Naive thymus-derived CD8-positive, alpha-beta T cell (primary cell): ENCODE measurements around the gene TKT. TPM values are rescaled to one million over a fixed set of nuclear protein-coding genes. Genes with fewer than 3 reads are reported as not detected.

ENCODE experiments used
- ATAC-seq, 2 donors: fragments of 150-1000 bp; cut with Tn5 transposase in 1 of 2; sonication (Bioruptor Pico), chemical (Tn5 transposase) in 1 of 2; 1 replicate in 1 of 2; 2 replicates in 1 of 2; pipeline ENCODE4 v1.10.0; 2021; ENCODE audit warnings: mild to moderate bottlenecking in 2 of 2, moderate library complexity in 2 of 2
- POLR2A ChIA-PET: fragments of 350-600 bp; sonication (Branson Sonifier 250); formaldehyde crosslinking; loops from one replicate; lab custom pipeline; 2021; ENCODE audit warnings: antibody characterized with exemption; lab: Charles Lee
- DNase-seq, 10 donors: peaks; one replicate each; pipeline versions ENCODE4 v3.0.0 to v3.0.0-alpha.2; 2020 to 2022
- H3K27ac Mint-ChIP-seq, 10 donors: one replicate each; pipeline ENCODE4 v1.8.0; 2020 to 2022; ENCODE audit warnings: mild to moderate bottlenecking in 10 of 10, mixed read lengths in 10 of 10, moderate library complexity in 4 of 10, inconsistent platforms in 1 of 10
- H3K27me3 Mint-ChIP-seq, 5 donors: one replicate each; pipeline ENCODE4 v1.8.0; 2021 to 2022; ENCODE audit warnings: mixed read lengths in 5 of 5
- H3K36me3 Mint-ChIP-seq, 3 donors: one replicate each; pipeline ENCODE4 v1.8.0; 2020 to 2022; ENCODE audit warnings: mixed read lengths in 3 of 3, mild to moderate bottlenecking in 2 of 3, inconsistent platforms in 1 of 3
- H3K4me1 Mint-ChIP-seq, 4 donors: one replicate each; pipeline ENCODE4 v1.8.0; 2021 to 2022; ENCODE audit warnings: mixed read lengths in 4 of 4
- H3K4me3 Mint-ChIP-seq, 10 donors: one replicate each; pipeline ENCODE4 v1.8.0; 2020 to 2022; ENCODE audit warnings: mild to moderate bottlenecking in 10 of 10, mixed read lengths in 10 of 10, moderate library complexity in 6 of 10, inconsistent platforms in 1 of 10
- H3K9me3 Mint-ChIP-seq, 9 donors: one replicate each; pipeline ENCODE4 v1.8.0; 2020 to 2022; ENCODE audit warnings: mixed read lengths in 9 of 9, mild to moderate bottlenecking in 3 of 9, inconsistent platforms in 1 of 9, moderate library complexity in 1 of 9
- polyA plus RNA-seq, 3 donors: library from polyadenylated mRNA; unstranded; fragments of 300-500 nt; fragmentation: Illumina TruSeq; gene quantifications; one replicate each; pipeline ENCODE4 v1.2.3, GENCODE V29; 2021
- total RNA-seq, 8 experiments: library from RNA in 2 of 8; stranded (reverse) in 2 of 8; gene quantifications; one replicate each; pipeline ENCODE4 v1.2.3 and lab custom pipeline; 2021 to 2026

The TKT gene
- total and polyA plus RNA-seq, 5 experiments from 2014 or later: 51.1 to 97.0 (median 73.1) TPM

- POLR2A ChIA-PET: no interaction called here
Observed at GRCh38 chr3:53189276-53189675, 66.5 kb downstream of the TKT start.

GRCh38 chr3:53188720-53189119, 67.1 kb downstream of the TKT start:
- POLR2A ChIA-PET: no interaction called here
- Mint-ChIP-seq H3K4me3 (no peak overlapping the region), H3K27me3 (no peaks in the 10 kb centered on the region), H3K9me3 (no peaks in the 10 kb centered on the region), H3K36me3 (peaks cover 4 to 60% (median 13%) of the 10 kb centered on the region in 3 donors), H3K27ac (no peak overlapping the region), H3K4me1 (peaks cover 0 to 4% (median 0%) of the 10 kb centered on the region in 4 donors)
- peak in 1 of 10 donors; percentile 50 for DNase-seq
- no peak for ATAC-seq

More at GRCh38 chr3:53189276-53189675, 66.5 kb downstream of the TKT start:
- Mint-ChIP-seq H3K4me3 (no peak overlapping the region), H3K36me3 (peaks cover 4 to 55% (median 13%) of the 10 kb centered on the region in 3 donors), H3K4me1 (peaks cover 0 to 4% (median 0%) of the 10 kb centered on the region in 4 donors), H3K27me3 (no peaks in the 10 kb centered on the region), H3K9me3 (no peaks in the 10 kb centered on the region), H3K27ac (peak overlapping the region in 1 of 10 donors; percentile 54)
- DNase-seq: no peak
- no peak for ATAC-seq

GRCh38 chr3:53188136-53188685, 67.6 kb downstream of the TKT start:
- no peaks in the 10 kb centered on the region for H3K9me3 Mint-ChIP-seq
- DNase-seq (peak in 1 of 10 donors; percentile 13), ATAC-seq (no peak)
- POLR2A ChIA-PET: interaction anchor here (0.7 kb wide), 1 partner anchor 291 kb away, joined by 4 read pairs; the partner anchor contains the start of gene STIMATE
- H3K4me1 Mint-ChIP-seq: peaks cover 0 to 4% (median 0%) of the 10 kb centered on the region in 4 donors
- no peak overlapping the region for H3K27ac Mint-ChIP-seq
- no peaks in the 10 kb centered on the region for H3K27me3 Mint-ChIP-seq
- H3K36me3 Mint-ChIP-seq: peaks cover 4 to 59% (median 13%) of the 10 kb centered on the region in 3 donors
- no peak overlapping the region for H3K4me3 Mint-ChIP-seq

GRCh38 chr3:53187430-53187829, 68.4 kb downstream of the TKT start:
- Mint-ChIP-seq H3K36me3 (peaks cover 4 to 59% (median 13%) of the 10 kb centered on the region in 3 donors), H3K4me1 (peaks cover 0 to 2% (median 0%) of the 10 kb centered on the region in 4 donors), H3K27ac (no peak overlapping the region), H3K27me3 (no peaks in the 10 kb centered on the region), H3K9me3 (no peaks in the 10 kb centered on the region), H3K4me3 (no peak overlapping the region)
- DNase-seq: no peak
- ATAC-seq: no peak
- POLR2A ChIA-PET: interaction anchor here (0.7 kb wide), 2 partner anchors 59 to 290 kb away, joined by 3 to 4 read pairs; partner anchors contain the start of gene STIMATE

- Mint-ChIP-seq H3K27me3 (no peaks in the 10 kb centered on the region), H3K36me3 (peaks cover 4 to 58% (median 13%) of the 10 kb centered on the region in 3 donors), H3K4me1 (peaks cover 0 to 2% (median 0%) of the 10 kb centered on the region in 4 donors), H3K9me3 (no peaks in the 10 kb centered on the region), H3K27ac (peak overlapping the region in 1 of 10 donors; percentile 75), H3K4me3 (no peak overlapping the region)
- ATAC-seq (no peak), DNase-seq (no peak)
- POLR2A ChIA-PET: no interaction called here
Observed at GRCh38 chr3:53186726-53187125, 69.1 kb downstream of the TKT start.

- Mint-ChIP-seq H3K4me1 (peaks cover 0 to 5% (median 1%) of the 10 kb centered on the region in 4 donors), H3K36me3 (peaks cover 4 to 56% (median 13%) of the 10 kb centered on the region in 3 donors), H3K4me3 (no peak overlapping the region), H3K9me3 (no peaks in the 10 kb centered on the region), H3K27me3 (no peaks in the 10 kb centered on the region), H3K27ac (peak overlapping the region in 1 of 10 donors; percentile 78)
- POLR2A ChIA-PET: no interaction called here
- ATAC-seq (no peak), DNase-seq (no peak)
Observed at GRCh38 chr3:53185761-53186465, 69.9 kb downstream of the TKT start.

- Mint-ChIP-seq H3K4me3 (no peak overlapping the region), H3K4me1 (peaks cover 0 to 16% (median 1%) of the 10 kb centered on the region in 4 donors), H3K9me3 (no peaks in the 10 kb centered on the region), H3K27me3 (no peaks in the 10 kb centered on the region), H3K36me3 (peaks cover 0 to 50% (median 8%) of the 10 kb centered on the region in 3 donors), H3K27ac (peak overlapping the region in 1 of 10 donors; percentile 78)
- POLR2A ChIA-PET: no interaction called here
- DNase-seq (no peak), ATAC-seq (no peak)
Observed at GRCh38 chr3:53184701-53185100, 71.1 kb downstream of the TKT start.

GRCh38 chr3:53183514-53183913, 72.3 kb downstream of the TKT start:
- ATAC-seq: no peak
- no peaks in the 10 kb centered on the region for H3K27me3 Mint-ChIP-seq
- no peak for DNase-seq
- POLR2A ChIA-PET: no interaction called here
- H3K36me3 Mint-ChIP-seq: peaks cover 0 to 61% (median 8%) of the 10 kb centered on the region in 3 donors
- no peaks in the 10 kb centered on the region for H3K9me3 Mint-ChIP-seq
- H3K4me1 Mint-ChIP-seq: peaks cover 0 to 21% (median 1%) of the 10 kb centered on the region in 4 donors
- peak overlapping the region in 1 of 10 donors; percentile 80 for H3K27ac Mint-ChIP-seq
- no peak overlapping the region for H3K4me3 Mint-ChIP-seq

GRCh38 chr3:53182764-53183355, 73.0 kb downstream of the TKT start:
- Mint-ChIP-seq H3K4me3 (no peak overlapping the region), H3K36me3 (peaks cover 0 to 61% (median 8%) of the 10 kb centered on the region in 3 donors), H3K27ac (no peak overlapping the region), H3K4me1 (peaks cover 0 to 21% (median 1%) of the 10 kb centered on the region in 4 donors), H3K27me3 (no peaks in the 10 kb centered on the region), H3K9me3 (no peaks in the 10 kb centered on the region)
- POLR2A ChIA-PET: no interaction called here
- ATAC-seq: no peak
- DNase-seq: no peak

- Mint-ChIP-seq H3K27ac (no peak overlapping the region), H3K36me3 (peaks cover 0 to 51% (median 6%) of the 10 kb centered on the region in 3 donors), H3K4me3 (no peak overlapping the region), H3K27me3 (no peaks in the 10 kb centered on the region), H3K4me1 (peaks cover 0 to 23% (median 1%) of the 10 kb centered on the region in 4 donors), H3K9me3 (no peaks in the 10 kb centered on the region)
- ATAC-seq (no peak), DNase-seq (no peak)
- POLR2A ChIA-PET: no interaction called here
Observed at GRCh38 chr3:53181528-53181927, 74.3 kb downstream of the TKT start.

GRCh38 chr3:53181024-53181371, 74.8 kb downstream of the TKT start:
- no peaks in the 10 kb centered on the region for H3K9me3 Mint-ChIP-seq
- POLR2A ChIA-PET: no interaction called here
- no peaks in the 10 kb centered on the region for H3K27me3 Mint-ChIP-seq
- H3K36me3 Mint-ChIP-seq: peaks cover 0 to 45% (median 6%) of the 10 kb centered on the region in 3 donors
- DNase-seq: no peak
- H3K27ac Mint-ChIP-seq: no peak overlapping the region
- no peak overlapping the region for H3K4me3 Mint-ChIP-seq
- peaks cover 0 to 24% (median 1%) of the 10 kb centered on the region in 4 donors for H3K4me1 Mint-ChIP-seq
- no peak for ATAC-seq

- POLR2A ChIA-PET: no interaction called here
- DNase-seq (peak in 1 of 10 donors; percentile 30), ATAC-seq (peak in 1 of 2 donors; percentile 64)
- Mint-ChIP-seq H3K9me3 (no peaks in the 10 kb centered on the region), H3K4me3 (peak overlapping the region in 1 of 10 donors; percentile 25), H3K27me3 (no peaks in the 10 kb centered on the region), H3K36me3 (peaks cover 0 to 44% (median 6%) of the 10 kb centered on the region in 3 donors), H3K4me1 (peaks cover 0 to 26% (median 1%) of the 10 kb centered on the region in 4 donors), H3K27ac (no peak overlapping the region)
Observed at GRCh38 chr3:53180305-53181023, 75.4 kb downstream of the TKT start.
